GM12873 (cell line): Measurements from ENCODE around the gene NR3C2.

Experiments
- TF ChIP-seq, protein P1 (sequence below): IDR thresholded peaks from 2 replicates; pipeline ENCODE4 v1.5.1; 2012; ENCODE audit warnings: low read depth, mild to moderate bottlenecking, moderate library complexity, low read length, control low read depth; ENCODE audit not compliant: insufficient read depth; ENCODE audit errors: missing control alignments

The NR3C2 gene

DNA sequence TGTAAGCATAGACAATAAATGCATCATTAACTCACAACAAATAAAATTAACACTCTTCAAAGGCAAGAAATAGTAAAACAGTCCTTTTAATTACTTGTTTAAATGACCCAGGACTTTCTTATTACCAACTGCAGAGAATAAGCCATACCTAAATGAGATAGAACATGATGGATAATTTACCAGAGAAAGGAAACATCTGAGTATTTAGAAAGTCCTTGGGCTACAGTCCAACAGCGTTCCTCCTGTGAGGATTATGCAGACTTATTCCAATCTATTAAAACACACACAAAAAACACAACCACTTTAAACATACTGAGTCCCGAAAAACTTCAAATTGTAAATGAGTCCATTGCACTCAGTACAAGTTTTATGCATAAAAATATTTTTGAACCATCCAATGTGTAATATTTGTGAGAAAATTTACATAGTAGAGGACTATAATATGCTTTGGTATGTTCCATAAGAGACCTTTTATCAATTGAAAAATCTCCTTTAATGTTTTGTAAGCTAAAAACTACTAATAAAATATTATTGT lies 129.2 kb downstream of the NR3C2 start:
- TF ChIP-seq, protein P1, sequence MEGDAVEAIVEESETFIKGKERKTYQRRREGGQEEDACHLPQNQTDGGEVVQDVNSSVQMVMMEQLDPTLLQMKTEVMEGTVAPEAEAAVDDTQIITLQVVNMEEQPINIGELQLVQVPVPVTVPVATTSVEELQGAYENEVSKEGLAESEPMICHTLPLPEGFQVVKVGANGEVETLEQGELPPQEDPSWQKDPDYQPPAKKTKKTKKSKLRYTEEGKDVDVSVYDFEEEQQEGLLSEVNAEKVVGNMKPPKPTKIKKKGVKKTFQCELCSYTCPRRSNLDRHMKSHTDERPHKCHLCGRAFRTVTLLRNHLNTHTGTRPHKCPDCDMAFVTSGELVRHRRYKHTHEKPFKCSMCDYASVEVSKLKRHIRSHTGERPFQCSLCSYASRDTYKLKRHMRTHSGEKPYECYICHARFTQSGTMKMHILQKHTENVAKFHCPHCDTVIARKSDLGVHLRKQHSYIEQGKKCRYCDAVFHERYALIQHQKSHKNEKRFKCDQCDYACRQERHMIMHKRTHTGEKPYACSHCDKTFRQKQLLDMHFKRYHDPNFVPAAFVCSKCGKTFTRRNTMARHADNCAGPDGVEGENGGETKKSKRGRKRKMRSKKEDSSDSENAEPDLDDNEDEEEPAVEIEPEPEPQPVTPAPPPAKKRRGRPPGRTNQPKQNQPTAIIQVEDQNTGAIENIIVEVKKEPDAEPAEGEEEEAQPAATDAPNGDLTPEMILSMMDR, result no peak

- TF ChIP-seq, protein P1, result no peak
These were observed 130.7 kb downstream of the NR3C2 start for GRCh38 chr4:148311526-148311925.

GRCh38 chr4:148310756-148311155 lies 131.5 kb downstream of the NR3C2 start:
- TF ChIP-seq, protein P1, result no peak

GRCh38 chr4:148305751-148306150 lies 136.5 kb downstream of the NR3C2 start:
- TF ChIP-seq, protein P1, result no peak

DNA sequence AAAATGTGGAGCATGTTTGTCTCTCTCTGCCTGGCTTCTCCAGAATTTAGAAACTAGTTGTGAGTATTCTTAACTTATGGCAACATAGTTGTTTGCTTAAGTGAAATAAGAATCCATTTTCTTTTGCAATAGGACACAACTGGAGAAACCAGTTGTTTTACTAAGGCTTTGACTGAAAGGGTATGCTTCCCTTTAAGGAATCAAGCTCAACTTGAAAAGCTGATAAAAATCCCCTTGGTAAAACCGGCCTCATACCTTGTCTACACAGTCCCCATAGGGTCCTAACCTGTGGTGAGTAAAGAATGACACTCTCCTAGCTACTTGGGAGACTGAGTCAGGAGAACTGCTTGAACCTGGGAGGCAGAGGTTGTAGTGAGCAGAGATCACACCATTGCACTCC lies 139.8 kb downstream of the NR3C2 start:
- TF ChIP-seq, protein P1, result no peak

- TF ChIP-seq, protein P1, result no peak
These were observed 141.3 kb downstream of the NR3C2 start for GRCh38 chr4:148300877-148301276.

GRCh38 chr4:148299337-148299736 lies 142.9 kb downstream of the NR3C2 start:
- TF ChIP-seq, protein P1, result no peak
